HG03520 (cell line): ENCODE data around the gene IL15.

Source experiments
- ATAC-seq: cut with Tn5 transposase; IDR thresholded peaks from one replicate; pipeline ENCODE4 v1.9.1; 2021; ENCODE audit warnings: mild to moderate bottlenecking, moderate library complexity; ENCODE audit not compliant: unreplicated experiment

IL15 gene

DNA sequence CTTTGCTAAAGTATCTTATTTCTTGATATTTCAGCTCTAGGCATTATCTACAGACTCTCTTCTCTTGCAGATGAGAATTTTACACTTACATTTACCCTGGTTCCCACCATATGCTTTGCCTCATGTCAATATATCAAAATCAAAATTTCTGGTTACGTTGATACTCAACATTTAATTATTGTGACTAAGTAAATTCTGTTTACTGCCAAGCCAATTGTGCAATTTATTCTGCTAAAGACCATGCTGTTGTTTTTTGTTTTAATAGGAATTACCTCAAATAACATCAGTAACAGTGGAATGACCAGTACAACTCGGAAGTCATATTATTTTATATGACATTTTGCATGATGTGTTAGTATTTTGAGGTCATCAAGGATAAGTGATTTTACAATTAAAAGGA lies 125.5 kb downstream of the IL15 start:
- ATAC-seq, result no peak

DNA sequence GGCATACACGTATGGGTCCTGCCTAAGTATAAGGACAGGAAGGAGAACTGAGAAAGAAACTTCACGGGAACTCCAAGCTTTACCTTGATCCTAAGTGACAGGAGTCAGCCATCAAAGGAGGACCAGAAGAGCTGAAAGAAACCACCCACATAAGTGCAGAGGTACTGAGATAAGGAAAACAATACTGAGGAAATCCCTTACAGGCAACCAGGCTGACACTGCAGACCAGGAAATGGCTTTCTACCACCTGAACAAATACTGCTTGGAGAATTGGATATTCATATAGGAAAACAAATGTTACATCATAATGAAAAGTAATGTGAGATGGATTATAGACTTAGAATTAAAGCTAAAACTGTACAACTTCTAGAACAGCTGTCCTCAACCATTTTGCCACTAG lies 127.0 kb downstream of the IL15 start:
- ATAC-seq, result no peak

- no peak for ATAC-seq
Measured at GRCh38 chr4:141768954-141769353, 132.6 kb downstream of the IL15 start.

GRCh38 chr4:141771889-141772830 lies 135.8 kb downstream of the IL15 start:
- peak; percentile 82 for ATAC-seq

GRCh38 chr4:141772838-141773237 lies 136.5 kb downstream of the IL15 start:
- no peak for ATAC-seq

GRCh38 chr4:141782205-141782604 lies 145.8 kb downstream of the IL15 start:
- no peak for ATAC-seq
